Measurements from ENCODE around the gene BDH1.

The BDH1 gene

GRCh38 chr3:197501496-197501878, 54.3 kb downstream of the BDH1 start:
- Histone ChIP-seq H2BK15ac (replicated peaks; ENCODE audit: low read depth) (no peak overlapping the region), H2AK5ac (ENCODE audit: low read length) (no peak overlapping the region), H3K9ac (ENCODE audit: low read length) (no peak overlapping the region), H3K36me3 (ENCODE audit: control insufficient read depth, insufficient read depth, low read length) (no peaks in the 10 kb centered on the region), H4K5ac (ENCODE audit: low read length) (no peak overlapping the region), H3K27me3 (ENCODE audit: insufficient read depth, low read length, poor library complexity) (no peaks in the 10 kb centered on the region), H3K27ac (ENCODE audit: low read depth, low read length) (no peak overlapping the region), H4K8ac (ENCODE audit: low read depth, low read length) (no peak overlapping the region), H3K56ac (ENCODE audit: low read length) (peak overlapping the region; percentile 51), H2BK5ac (ENCODE audit: low read length) (peak overlapping the region; percentile 6), H2BK120ac (ENCODE audit: low read depth, low read length) (no peak overlapping the region), H3K4ac (ENCODE audit: low read depth, low read length) (no peak overlapping the region), H3K4me2 (ENCODE audit: low read length) (no peak overlapping the region), H3K4me3 (ENCODE audit: low read length) (no peak overlapping the region), H3K4me1 (ENCODE audit: control insufficient read depth, low read depth, low read length) (no peaks in the 10 kb centered on the region), H3K79me1 (ENCODE audit: low read length) (no peaks in the 10 kb centered on the region), H3K79me2 (ENCODE audit: control insufficient read depth, insufficient read depth, low read length) (no peaks in the 10 kb centered on the region), H3K23ac (ENCODE audit: low read length) (no peak overlapping the region), H3K18ac (ENCODE audit: low read length) (no peak overlapping the region)
- peak; percentile 73 for DNase-seq
- no CpG with 5 or more reads among the region's 1 CpG for WGBS (ENCODE audit: extremely low coverage, insufficient coverage, low lambda C conversion rate)

DNA sequence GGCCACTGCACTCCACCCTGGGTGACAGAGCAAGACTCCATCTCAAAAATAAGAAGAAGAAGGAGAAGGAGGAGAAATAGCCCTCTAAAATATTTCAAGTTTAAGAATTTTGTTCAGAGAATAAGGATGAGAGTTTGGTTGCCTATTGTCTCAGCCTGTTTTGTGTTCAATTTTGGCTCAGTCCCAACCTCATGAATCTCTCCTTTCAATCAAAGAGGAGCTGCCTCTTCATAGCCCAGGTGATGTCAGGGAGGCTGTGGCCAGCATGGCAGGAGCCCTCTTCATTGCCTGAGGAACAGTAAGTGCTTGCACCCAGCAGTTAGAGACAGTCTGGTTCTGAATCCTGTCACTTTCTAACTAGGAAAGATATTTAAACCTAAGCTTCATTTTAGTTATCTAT, 55.0 kb downstream of the BDH1 start:
- Histone ChIP-seq H3K36me3 (ENCODE audit: control insufficient read depth, insufficient read depth, low read length) (no peaks in the 10 kb centered on the region), H3K4me1 (ENCODE audit: control insufficient read depth, low read depth, low read length) (no peaks in the 10 kb centered on the region), H3K4me3 (ENCODE audit: low read length) (no peak overlapping the region), H2AK5ac (ENCODE audit: low read length) (no peak overlapping the region), H4K5ac (ENCODE audit: low read length) (no peak overlapping the region), H3K79me1 (ENCODE audit: low read length) (no peaks in the 10 kb centered on the region), H3K27ac (ENCODE audit: low read depth, low read length) (no peak overlapping the region), H3K4ac (ENCODE audit: low read depth, low read length) (no peak overlapping the region), H3K56ac (ENCODE audit: low read length) (no peak overlapping the region), H2BK5ac (ENCODE audit: low read length) (no peak overlapping the region), H3K9ac (ENCODE audit: low read length) (no peak overlapping the region), H3K4me2 (ENCODE audit: low read length) (no peak overlapping the region), H3K27me3 (ENCODE audit: insufficient read depth, low read length, poor library complexity) (no peaks in the 10 kb centered on the region), H3K18ac (ENCODE audit: low read length) (no peak overlapping the region), H2BK15ac (replicated peaks; ENCODE audit: low read depth) (no peak overlapping the region), H2BK120ac (ENCODE audit: low read depth, low read length) (no peak overlapping the region), H4K8ac (ENCODE audit: low read depth, low read length) (no peak overlapping the region), H3K79me2 (ENCODE audit: control insufficient read depth, insufficient read depth, low read length) (no peaks in the 10 kb centered on the region), H3K23ac (ENCODE audit: low read length) (no peak overlapping the region)
- no peak for DNase-seq

GRCh38 chr3:197499427-197499826, 56.3 kb downstream of the BDH1 start:
- H3K4me2 ChIP-seq (ENCODE audit: low read length) = no peak overlapping the region
- H3K79me2 ChIP-seq (ENCODE audit: control insufficient read depth, insufficient read depth, low read length) = no peaks in the 10 kb centered on the region
- no peak for DNase-seq
- H4K8ac ChIP-seq (ENCODE audit: low read depth, low read length) = no peak overlapping the region
- no CpG with 5 or more reads among the region's 8 CpGs for WGBS (ENCODE audit: extremely low coverage, insufficient coverage, low lambda C conversion rate)
- H2AK5ac ChIP-seq (ENCODE audit: low read length) = no peak overlapping the region
- no peak overlapping the region for H2BK120ac ChIP-seq (ENCODE audit: low read depth, low read length)
- no peak overlapping the region for H2BK15ac ChIP-seq (replicated peaks; ENCODE audit: low read depth)
- no peaks in the 10 kb centered on the region for H3K27me3 ChIP-seq (ENCODE audit: insufficient read depth, low read length, poor library complexity)
- no peaks in the 10 kb centered on the region for H3K79me1 ChIP-seq (ENCODE audit: low read length)
- no peak overlapping the region for H3K9ac ChIP-seq (ENCODE audit: low read length)
- H3K36me3 ChIP-seq (ENCODE audit: control insufficient read depth, insufficient read depth, low read length) = no peaks in the 10 kb centered on the region
- H3K4ac ChIP-seq (ENCODE audit: low read depth, low read length) = no peak overlapping the region
- H3K18ac ChIP-seq (ENCODE audit: low read length) = no peak overlapping the region
- H2BK5ac ChIP-seq (ENCODE audit: low read length) = no peak overlapping the region
- H3K23ac ChIP-seq (ENCODE audit: low read length) = no peak overlapping the region
- no peaks in the 10 kb centered on the region for H3K4me1 ChIP-seq (ENCODE audit: control insufficient read depth, low read depth, low read length)
- H3K4me3 ChIP-seq (ENCODE audit: low read length) = no peak overlapping the region
- no peak overlapping the region for H4K5ac ChIP-seq (ENCODE audit: low read length)
- no peak overlapping the region for H3K56ac ChIP-seq (ENCODE audit: low read length)
- no peak overlapping the region for H3K27ac ChIP-seq (ENCODE audit: low read depth, low read length)

- no peaks in the 10 kb centered on the region for H3K36me3 ChIP-seq (ENCODE audit: control insufficient read depth, insufficient read depth, low read length)
- H3K18ac ChIP-seq (ENCODE audit: low read length) = no peak overlapping the region
- no peaks in the 10 kb centered on the region for H3K4me1 ChIP-seq (ENCODE audit: control insufficient read depth, low read depth, low read length)
- H3K23ac ChIP-seq (ENCODE audit: low read length) = no peak overlapping the region
- no peak overlapping the region for H2BK120ac ChIP-seq (ENCODE audit: low read depth, low read length)
- no peak overlapping the region for H2BK5ac ChIP-seq (ENCODE audit: low read length)
- H3K4me2 ChIP-seq (ENCODE audit: low read length) = no peak overlapping the region
- no peak overlapping the region for H3K56ac ChIP-seq (ENCODE audit: low read length)
- no peak overlapping the region for H4K5ac ChIP-seq (ENCODE audit: low read length)
- no peaks in the 10 kb centered on the region for H3K27me3 ChIP-seq (ENCODE audit: insufficient read depth, low read length, poor library complexity)
- H2BK15ac ChIP-seq (replicated peaks; ENCODE audit: low read depth) = no peak overlapping the region
- DNase-seq = no peak
- no peak overlapping the region for H3K4me3 ChIP-seq (ENCODE audit: low read length)
- no peak overlapping the region for H3K27ac ChIP-seq (ENCODE audit: low read depth, low read length)
- no peak overlapping the region for H3K9ac ChIP-seq (ENCODE audit: low read length)
- H3K4ac ChIP-seq (ENCODE audit: low read depth, low read length) = no peak overlapping the region
- no peaks in the 10 kb centered on the region for H3K79me1 ChIP-seq (ENCODE audit: low read length)
- H3K79me2 ChIP-seq (ENCODE audit: control insufficient read depth, insufficient read depth, low read length) = no peaks in the 10 kb centered on the region
- H4K8ac ChIP-seq (ENCODE audit: low read depth, low read length) = no peak overlapping the region
- WGBS (ENCODE audit: extremely low coverage, insufficient coverage, low lambda C conversion rate) = no CpG with 5 or more reads among the region's 60 CpGs
- H2AK5ac ChIP-seq (ENCODE audit: low read length) = no peak overlapping the region
Observed at GRCh38 chr3:197498499-197499241, 57.1 kb downstream of the BDH1 start.

DNA sequence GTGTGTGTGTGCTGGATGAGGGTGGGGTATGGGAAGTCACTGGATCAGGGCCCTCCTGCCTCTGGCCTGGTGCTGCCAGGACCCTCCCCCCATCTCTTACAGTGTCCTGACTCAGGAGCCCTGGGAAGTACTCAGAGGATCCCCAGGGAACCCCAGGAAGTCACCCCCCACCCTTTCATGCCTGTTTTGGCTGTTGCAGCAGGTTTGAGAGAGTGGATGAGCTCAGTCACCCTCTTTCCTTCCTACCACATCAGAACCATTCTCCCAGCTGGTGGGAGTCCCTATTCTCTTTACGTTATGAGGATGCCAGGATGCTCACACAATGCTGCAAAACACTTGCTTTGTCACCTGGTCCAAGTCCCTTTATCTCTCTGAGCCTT, 59.0 kb downstream of the BDH1 start:
- H3K56ac ChIP-seq (ENCODE audit: low read length) = no peak overlapping the region
- H3K4me1 ChIP-seq (ENCODE audit: control insufficient read depth, low read depth, low read length) = no peaks in the 10 kb centered on the region
- no peak overlapping the region for H2BK120ac ChIP-seq (ENCODE audit: low read depth, low read length)
- no peak overlapping the region for H3K4me2 ChIP-seq (ENCODE audit: low read length)
- H2BK5ac ChIP-seq (ENCODE audit: low read length) = no peak overlapping the region
- H3K18ac ChIP-seq (ENCODE audit: low read length) = no peak overlapping the region
- H3K27me3 ChIP-seq (ENCODE audit: insufficient read depth, low read length, poor library complexity) = no peaks in the 10 kb centered on the region
- no peak overlapping the region for H3K23ac ChIP-seq (ENCODE audit: low read length)
- no peak overlapping the region for H3K27ac ChIP-seq (ENCODE audit: low read depth, low read length)
- no peak overlapping the region for H3K4ac ChIP-seq (ENCODE audit: low read depth, low read length)
- no peak overlapping the region for H3K9ac ChIP-seq (ENCODE audit: low read length)
- H4K5ac ChIP-seq (ENCODE audit: low read length) = no peak overlapping the region
- no CpG with 5 or more reads among the region's 1 CpG for WGBS (ENCODE audit: extremely low coverage, insufficient coverage, low lambda C conversion rate)
- H4K8ac ChIP-seq (ENCODE audit: low read depth, low read length) = no peak overlapping the region
- H3K79me2 ChIP-seq (ENCODE audit: control insufficient read depth, insufficient read depth, low read length) = no peaks in the 10 kb centered on the region
- H2BK15ac ChIP-seq (replicated peaks; ENCODE audit: low read depth) = no peak overlapping the region
- H3K36me3 ChIP-seq (ENCODE audit: control insufficient read depth, insufficient read depth, low read length) = no peaks in the 10 kb centered on the region
- H2AK5ac ChIP-seq (ENCODE audit: low read length) = no peak overlapping the region
- no peak overlapping the region for H3K4me3 ChIP-seq (ENCODE audit: low read length)
- no peaks in the 10 kb centered on the region for H3K79me1 ChIP-seq (ENCODE audit: low read length)
- DNase-seq = no peak
